Left ventricle myocardium inferior (tissue), 1 donor: Measurements from ENCODE around the gene SRSF2. TPM values are rescaled to one million over a fixed set of nuclear protein-coding genes. Genes with fewer than 3 reads are reported as not detected.

Experiments
- DNase-seq: peaks from one replicate; pipeline ENCODE4 v3.0.0-alpha.2; 2020
- H3K27ac ChIP-seq: fragments of 200-600 bp; replicated peaks from 2 replicates; pipeline ENCODE4 v1.8.0; 2021
- H3K27me3 ChIP-seq: fragments of 200-600 bp; 2 replicates; pipeline ENCODE4 v1.8.0; 2021; ENCODE audit warnings: low read depth
- H3K36me3 ChIP-seq: fragments of 200-600 bp; 2 replicates; pipeline ENCODE4 v1.8.0; 2021
- H3K4me1 ChIP-seq: fragments of 200-600 bp; 2 replicates; pipeline ENCODE4 v1.8.0; 2021
- H3K4me3 ChIP-seq: fragments of 200-600 bp; 2 replicates; pipeline ENCODE4 v1.8.0; 2021; ENCODE audit warnings: mild to moderate bottlenecking, moderate library complexity
- H3K9me3 ChIP-seq: fragments of 200-600 bp; replicated peaks from 2 replicates; pipeline ENCODE4 v1.8.0; 2021
- CTCF ChIP-seq: fragments of 200-600 bp; IDR thresholded peaks from 2 replicates; pipeline ENCODE4 v1.8.0; 2021; ENCODE audit warnings: antibody characterized with exemption, mild to moderate bottlenecking, borderline replicate concordance
- intact Hi-C: fragments of 100-400 bp; cut with micrococcal nuclease; formaldehyde crosslinking; loops from one replicate; pipeline ENCODE4 v1.11.0; 2022
- total RNA-seq: library from RNA; stranded (reverse); fragmentation: NEBNext Ultra II Directional; extraction: Animal tissue kit (Norgen Biotek cat#: 25700); gene quantifications from one replicate; pipeline ENCODE4 v1.2.1, GENCODE V29; 2021
- donor health status: DM: no; HTN: yes; CAD: no; lungs with severe emphysema.

Gene SRSF2
- total RNA-seq, 1 donor from 2014 or later: 78.5 TPM

DNA sequence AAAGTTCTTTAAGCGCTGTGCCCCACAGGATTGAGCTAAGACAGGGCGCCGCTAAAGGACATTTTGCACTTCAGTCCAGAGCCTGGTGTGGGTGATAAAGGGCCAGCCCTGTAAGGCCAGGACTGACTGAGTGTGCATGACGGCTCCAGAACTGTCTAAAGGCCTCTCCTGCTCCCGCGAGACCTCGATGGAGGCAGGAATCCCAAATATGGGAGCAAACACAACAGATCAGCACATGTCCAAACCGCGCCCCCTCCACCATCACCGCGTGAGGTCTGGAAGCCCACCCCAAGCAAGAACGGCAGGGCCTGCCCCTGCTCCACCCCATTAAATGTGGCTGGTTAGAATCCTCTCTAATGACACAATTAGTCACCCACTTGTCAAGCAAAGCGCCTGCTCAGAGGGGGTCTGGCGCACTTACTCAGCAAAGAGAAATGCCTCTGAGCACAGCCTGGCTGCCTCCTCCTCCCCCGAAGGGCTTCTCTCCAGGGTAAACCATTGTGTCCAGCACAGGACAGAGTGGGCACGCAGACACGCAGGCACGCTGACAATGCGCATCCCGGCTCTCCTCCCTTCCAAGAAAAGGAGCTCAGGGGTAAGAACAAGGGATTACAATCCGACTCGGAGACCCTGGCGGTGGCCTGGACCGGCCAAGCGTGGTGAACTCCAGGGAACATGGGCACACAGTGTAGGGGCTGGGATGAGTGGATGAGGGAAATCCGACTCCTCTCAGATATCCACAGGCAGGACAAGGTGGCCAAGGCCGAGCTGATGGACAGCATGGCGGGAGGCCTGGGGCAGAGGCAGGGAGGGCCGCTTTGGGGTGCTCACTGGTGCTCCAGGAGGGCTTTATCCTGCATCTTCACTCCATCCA is 27.8 kb downstream of the SRSF2 start:
- Histone ChIP-seq H3K4me1 (peaks cover 85% of the 10 kb centered on the region), H3K36me3 (peaks cover 13% of the 10 kb centered on the region), H3K27ac (peak overlapping the region; percentile 97), H3K4me3 (peak overlapping the region; percentile 83), H3K9me3 (no peaks in the 10 kb centered on the region), H3K27me3 (no peaks in the 10 kb centered on the region)
- intact Hi-C loops: no loop called here
- no peak for TF ChIP-seq CTCF
- DNase-seq: peak; percentile 92

- intact Hi-C loops: no loop called here
- peak overlapping the region; percentile 83 for H3K4me3 ChIP-seq
- H3K9me3 ChIP-seq: no peaks in the 10 kb centered on the region
- peaks cover 7% of the 10 kb centered on the region for H3K36me3 ChIP-seq
- H3K4me1 ChIP-seq: peaks cover 87% of the 10 kb centered on the region
- DNase-seq: peak; percentile 53
- no peaks in the 10 kb centered on the region for H3K27me3 ChIP-seq
- TF ChIP-seq CTCF: peak; percentile 51
- peak overlapping the region; percentile 97 for H3K27ac ChIP-seq
These were observed 28.9 kb downstream of the SRSF2 start for GRCh38 chr17:76707985-76708807.

DNA sequence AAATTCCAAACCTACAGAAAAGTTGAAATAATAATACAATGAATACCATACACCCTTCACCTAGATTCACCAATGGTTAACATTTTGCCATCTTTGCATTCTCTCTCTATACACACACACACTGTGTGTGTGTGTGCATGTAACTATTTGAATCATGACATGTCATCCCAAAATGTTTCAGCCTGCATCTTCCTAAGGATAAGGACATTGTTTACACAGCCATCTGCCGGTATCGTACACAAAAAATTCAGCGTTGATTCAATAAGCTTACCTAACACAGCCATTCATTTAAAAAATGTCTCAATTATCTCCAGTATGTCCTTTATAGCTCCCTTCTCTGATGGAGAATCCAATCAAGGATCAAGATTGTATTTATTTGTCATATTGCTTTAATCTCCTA is 30.3 kb downstream of the SRSF2 start:
- Histone ChIP-seq H3K9me3 (no peaks in the 10 kb centered on the region), H3K36me3 (no peaks in the 10 kb centered on the region), H3K27me3 (no peaks in the 10 kb centered on the region), H3K4me3 (peak overlapping the region; percentile 83), H3K4me1 (peaks cover 88% of the 10 kb centered on the region), H3K27ac (peak overlapping the region; percentile 97)
- TF ChIP-seq CTCF: no peak
- DNase-seq: no peak
- intact Hi-C loops: no loop called here

DNA sequence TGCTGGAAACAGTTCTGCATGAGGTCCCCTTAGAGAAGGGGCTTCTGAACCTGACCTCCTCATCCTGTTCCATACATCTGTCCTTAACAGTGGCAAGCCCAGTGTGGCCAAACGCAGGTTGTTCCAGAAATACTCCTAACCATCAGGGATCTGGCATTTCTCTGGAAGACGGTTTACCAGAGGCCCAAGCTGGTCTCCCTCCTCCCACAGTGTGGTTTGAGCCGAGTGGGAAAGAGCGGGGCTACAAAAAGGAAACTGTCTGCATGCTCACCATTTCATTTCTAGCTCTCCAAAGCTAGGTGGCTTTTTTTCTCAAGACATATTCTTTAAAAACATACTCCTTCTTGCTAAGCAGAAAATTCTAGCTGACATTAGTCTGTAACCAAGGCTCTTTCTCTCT is 32.3 kb downstream of the SRSF2 start:
- H3K36me3 ChIP-seq: no peaks in the 10 kb centered on the region
- H3K27ac ChIP-seq: peak overlapping the region; percentile 61
- H3K4me3 ChIP-seq: no peak overlapping the region
- intact Hi-C loops: no loop called here
- H3K27me3 ChIP-seq: no peaks in the 10 kb centered on the region
- H3K4me1 ChIP-seq: peaks cover 93% of the 10 kb centered on the region
- no peak for TF ChIP-seq CTCF
- no peaks in the 10 kb centered on the region for H3K9me3 ChIP-seq
- no peak for DNase-seq

DNA sequence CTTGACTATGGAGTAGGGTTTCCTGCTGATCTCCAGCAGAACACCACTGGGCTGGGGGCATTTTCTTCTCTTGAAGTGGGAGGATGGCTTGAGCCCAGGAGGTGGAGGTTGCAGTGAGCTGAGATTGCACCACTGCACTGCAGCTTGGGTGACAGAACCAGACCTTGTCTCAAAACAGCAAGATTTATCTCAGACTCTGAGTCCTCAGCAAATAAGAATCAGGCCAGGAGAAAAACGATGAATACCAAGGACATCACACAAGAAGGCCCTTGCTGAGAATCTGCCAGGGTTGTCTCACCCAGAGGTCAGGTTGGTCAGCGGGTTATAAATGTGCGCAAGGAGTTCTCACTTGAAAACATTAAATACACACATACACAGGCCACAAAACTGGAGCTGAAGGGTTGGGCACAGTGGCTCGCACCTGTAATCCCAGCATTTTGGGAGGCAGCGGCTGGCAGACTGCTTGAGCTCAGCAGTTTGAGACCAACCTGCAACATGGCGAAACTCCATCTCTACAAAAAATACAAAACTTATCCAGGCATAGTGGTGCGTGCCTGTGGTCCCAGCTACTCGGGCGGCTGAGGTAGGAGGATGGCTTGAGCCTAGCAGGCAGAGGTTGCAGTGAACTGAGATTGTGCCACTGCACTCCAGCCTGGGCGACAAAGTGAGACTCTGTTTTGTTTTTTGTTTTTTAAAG is 34.0 kb downstream of the SRSF2 start:
- no peak for TF ChIP-seq CTCF
- peak overlapping the region; percentile 98 for H3K27ac ChIP-seq
- H3K9me3 ChIP-seq: no peaks in the 10 kb centered on the region
- intact Hi-C loops: no loop called here
- no peaks in the 10 kb centered on the region for H3K36me3 ChIP-seq
- H3K27me3 ChIP-seq: no peaks in the 10 kb centered on the region
- no peak overlapping the region for H3K4me3 ChIP-seq
- no peak for DNase-seq
- H3K4me1 ChIP-seq: peaks cover 93% of the 10 kb centered on the region
